Duodenal mucosa (tissue), 2 donors: Measurements from ENCODE around the gene IFIT1B.
"Not testable (repeated sequence)": the region's sequence is repeated elsewhere in the genome, so short reads cannot be mapped to it uniquely, and the experiment has no call there.

Experiments
- H3K27ac ChIP-seq: one replicate; pipeline ENCODE4 v1.7.0; 2013; ENCODE audit warnings: low read depth, low read length
- H3K27me3 ChIP-seq, 2 donors: one replicate each; pipeline ENCODE4 v1.7.0; 2013; ENCODE audit warnings: low read length in 2 of 2, control low read depth in 1 of 2; ENCODE audit not compliant: insufficient read depth in 2 of 2, control insufficient read depth in 1 of 2
- H3K36me3 ChIP-seq, 2 donors: one replicate each; pipeline ENCODE4 v1.7.0; 2013; ENCODE audit warnings: low read length in 2 of 2, control low read depth in 1 of 2; ENCODE audit not compliant: insufficient read depth in 2 of 2, control insufficient read depth in 1 of 2
- H3K4me1 ChIP-seq, 2 donors: one replicate each; pipeline ENCODE4 v1.7.0; 2013; ENCODE audit warnings: low read length in 2 of 2, control low read depth in 1 of 2; ENCODE audit not compliant: insufficient read depth in 2 of 2, control insufficient read depth in 1 of 2
- H3K4me3 ChIP-seq, 2 donors: one replicate each; pipeline ENCODE4 v1.7.0; 2013; ENCODE audit warnings: low read length in 2 of 2, low read depth in 1 of 2
- H3K9ac ChIP-seq, 2 donors: one replicate each; pipeline ENCODE4 v1.7.0; 2013; ENCODE audit warnings: low read length in 2 of 2, low read depth in 1 of 2
- H3K9me3 ChIP-seq, 2 donors: one replicate each; pipeline ENCODE4 v1.7.0; 2013; ENCODE audit warnings: low read length in 2 of 2, control low read depth in 1 of 2; ENCODE audit not compliant: control insufficient read depth in 1 of 2

Gene IFIT1B

GRCh38 chr10:89410551-89410950, 32.7 kb downstream of the IFIT1B start:
- H3K4me3 ChIP-seq, H3K27ac ChIP-seq, H3K36me3 ChIP-seq, H3K4me1 ChIP-seq, H3K9me3 ChIP-seq, H3K9ac ChIP-seq, H3K27me3 ChIP-seq: not testable (repeated sequence)

- not testable (repeated sequence) for H3K27ac ChIP-seq, H3K36me3 ChIP-seq, H3K4me3 ChIP-seq, H3K9ac ChIP-seq, H3K27me3 ChIP-seq, H3K9me3 ChIP-seq
- peaks cover 6 to 15% of the 10 kb centered on the region in 2 donors for H3K4me1 ChIP-seq
Observed at GRCh38 chr10:89411135-89411534, 33.3 kb downstream of the IFIT1B start.

- not testable (repeated sequence) for H3K27me3 ChIP-seq, H3K4me3 ChIP-seq, H3K9ac ChIP-seq, H3K27ac ChIP-seq, H3K36me3 ChIP-seq, H3K9me3 ChIP-seq
- H3K4me1 ChIP-seq = peaks cover 13 to 17% of the 10 kb centered on the region in 2 donors
Observed at GRCh38 chr10:89412276-89412675, 34.4 kb downstream of the IFIT1B start.

- Histone ChIP-seq H3K4me3 (peak overlapping the region; percentile 86 to 92), H3K27ac (peak overlapping the region; percentile 91)
Observed at GRCh38 chr10:89413398-89413912, 35.6 kb downstream of the IFIT1B start.

GRCh38 chr10:89414146-89414878, 36.5 kb downstream of the IFIT1B start, which contains the start of gene IFIT5:
Gene IFIT5 (plus strand): TSS chr10:89414568. CDS start chr10:89414799, 231 bp downstream.
- peaks cover 8 to 12% of the 10 kb centered on the region in 2 donors for H3K36me3 ChIP-seq
- peak within 1 kb of the TSS; percentile 82 to 92 for H3K9ac ChIP-seq
- H3K4me1 ChIP-seq = peaks cover 17 to 21% of the 10 kb centered on the region in 2 donors
- H3K9me3 ChIP-seq = no peaks in the 10 kb centered on the region
- peak within 1 kb of the TSS; percentile 91 for H3K27ac ChIP-seq
- H3K27me3 ChIP-seq = no peaks in the 10 kb centered on the region
- peak within 1 kb of the TSS; percentile 86 to 92 for H3K4me3 ChIP-seq

More at GRCh38 chr10:89413398-89413912, 35.6 kb downstream of the IFIT1B start:
- Histone ChIP-seq H3K9ac (peak overlapping the region; percentile 82 to 92), H3K4me1 (peaks cover 17 to 21% of the 10 kb centered on the region in 2 donors), H3K9me3 (no peaks in the 10 kb centered on the region), H3K27me3 (no peaks in the 10 kb centered on the region), H3K36me3 (peaks cover 8 to 12% of the 10 kb centered on the region in 2 donors)

- Histone ChIP-seq H3K9me3 (no peaks in the 10 kb centered on the region), H3K4me3 (peak overlapping the region; percentile 86 to 92), H3K27me3 (no peaks in the 10 kb centered on the region), H3K9ac (peak overlapping the region; percentile 82 to 92), H3K27ac (peak overlapping the region; percentile 91), H3K36me3 (peaks cover 8 to 12% of the 10 kb centered on the region in 2 donors), H3K4me1 (peaks cover 17 to 21% of the 10 kb centered on the region in 2 donors)
Observed at GRCh38 chr10:89414879-89415821, 37.3 kb downstream of the IFIT1B start.

- peaks cover 17 to 21% of the 10 kb centered on the region in 2 donors for H3K4me1 ChIP-seq
- H3K27me3 ChIP-seq = no peaks in the 10 kb centered on the region
- H3K9me3 ChIP-seq = no peaks in the 10 kb centered on the region
- H3K9ac ChIP-seq = no peak overlapping the region
- H3K4me3 ChIP-seq = no peak overlapping the region
- no peak overlapping the region for H3K27ac ChIP-seq
- H3K36me3 ChIP-seq = peaks cover 10 to 12% of the 10 kb centered on the region in 2 donors
Observed at GRCh38 chr10:89416465-89416864, 38.6 kb downstream of the IFIT1B start.

- Histone ChIP-seq H3K27me3 (no peaks in the 10 kb centered on the region), H3K27ac (no peak overlapping the region), H3K9ac (no peak overlapping the region), H3K36me3 (peaks cover 12 to 13% of the 10 kb centered on the region in 2 donors), H3K4me1 (peaks cover 11 to 22% of the 10 kb centered on the region in 2 donors), H3K4me3 (no peak overlapping the region), H3K9me3 (no peaks in the 10 kb centered on the region)
Observed at GRCh38 chr10:89419548-89419947, 41.7 kb downstream of the IFIT1B start.

GRCh38 chr10:89421018-89421476, 43.2 kb downstream of the IFIT1B start:
- H3K4me3 ChIP-seq = no peak overlapping the region
- peaks cover 3 to 25% of the 10 kb centered on the region in 2 donors for H3K4me1 ChIP-seq
- no peak overlapping the region for H3K27ac ChIP-seq
- H3K27me3 ChIP-seq = no peaks in the 10 kb centered on the region
- H3K36me3 ChIP-seq = peaks cover 12 to 13% of the 10 kb centered on the region in 2 donors
- H3K9ac ChIP-seq = no peak overlapping the region
- H3K9me3 ChIP-seq = no peaks in the 10 kb centered on the region
